K562 (cell line): ENCODE data around the gene CST3. TPM values are rescaled to one million over a fixed set of nuclear protein-coding genes. Genes with fewer than 3 reads are reported as not detected.

Experiments
- ATAC-seq: fragments of 200-7000 bp; cut with Tn5 transposase; 3 replicates; pipeline ENCODE4 v1.9.1; 2020; ENCODE audit warnings: moderate library complexity
- BruUV-seq: library from RNA; stranded (reverse); fragments of 400-500 nt; replicated peaks from 2 replicates; lab custom pipeline; 2021; lab: Mats Ljungman, UMichigan
- CTCF ChIA-PET: fragments of 300-600 bp; formaldehyde crosslinking; extraction: SDS; loops from one replicate; lab custom pipeline; 2021; ENCODE audit warnings: low intra/inter-chr PET ratio; lab: Yijun Ruan, JAX
- POLR2A ChIA-PET: fragments of 300-600, 350-650 bp; sonication (Branson Sonifier 250); formaldehyde crosslinking; extraction: SDS; loops from one replicate; lab custom pipeline; 2021; ENCODE audit warnings: antibody characterized with exemption, inconsistent platforms; lab: Yijun Ruan, JAX
- DNase-seq, 4 experiments: peaks; one replicate each; pipeline versions ENCODE4 v3.0.0 to v3.0.0-alpha.2; 2011 to 2018; ENCODE audit warnings: low spot score in 3 of 4, mixed read lengths in 3 of 4; ENCODE audit errors: extremely low read depth in 1 of 4
- FAIRE-seq: peaks from 2 replicates; lab custom pipeline; 2011; peaks lifted over from hg19 to GRCh38; lab: Jason Lieb, UNC
- H2AFZ ChIP-seq: 2 replicates; pipeline ENCODE4 v1.6.0; 2011; ENCODE audit warnings: low read depth, low read length, control low read depth, inconsistent platforms
- H3K27ac ChIP-seq: fragments of 200-600 bp; 3 replicates; pipeline ENCODE4 v1.8.0; 2011; ENCODE audit warnings: low read depth, mild to moderate bottlenecking, control low read depth, inconsistent platforms, low read length, moderate library complexity, mixed read lengths; ENCODE audit errors: extremely low read depth
- H3K27me3 ChIP-seq, 2 experiments: fragments of 300-600 bp in 1 of 2; 2 replicates in 1 of 2; 3 replicates in 1 of 2; pipeline versions ENCODE4 v1.6.0 to v1.8.0; 2011; ENCODE audit warnings: inconsistent platforms in 2 of 2, low read length in 2 of 2, mild to moderate bottlenecking in 1 of 2, mixed read lengths in 1 of 2, moderate library complexity in 1 of 2; ENCODE audit not compliant: control insufficient read depth in 2 of 2, insufficient read depth in 2 of 2
- H3K36me3 ChIP-seq: fragments of 300-600 bp; 3 replicates; pipeline ENCODE4 v1.8.0; 2011; ENCODE audit warnings: mild to moderate bottlenecking, low read length, inconsistent platforms; ENCODE audit not compliant: control insufficient read depth, insufficient read depth
- H3K4me1 ChIP-seq, 2 experiments: fragments of 200-600 bp in 1 of 2; replicated peaks in 1 of 2; 2 replicates in 1 of 2; 3 replicates in 1 of 2; pipeline versions ENCODE4 v1.5.1 to v1.8.0; 2011; ENCODE audit warnings: inconsistent platforms in 2 of 2, low read length in 2 of 2, mild to moderate bottlenecking in 1 of 2, mixed read lengths in 1 of 2, moderate library complexity in 1 of 2; ENCODE audit not compliant: control insufficient read depth in 2 of 2, insufficient read depth in 2 of 2
- H3K4me2 ChIP-seq: 2 replicates; pipeline ENCODE4 v1.6.1; 2011; ENCODE audit warnings: low read length, control low read depth, inconsistent platforms, mixed read lengths; ENCODE audit not compliant: insufficient read depth
- H3K4me3 ChIP-seq: fragments of 200-600 bp; sonication (generic), shearing (Covaris generic); 2 replicates; pipeline ENCODE4 v1.5.1; 2016; ENCODE audit warnings: control low read depth, inconsistent platforms
- H3K79me2 ChIP-seq: fragments of 200-600 bp; 3 replicates; pipeline ENCODE4 v1.8.0; 2011; ENCODE audit warnings: low read length, inconsistent platforms; ENCODE audit not compliant: control insufficient read depth, insufficient read depth
- H3K9ac ChIP-seq, 2 experiments: 2 replicates each; pipeline versions ENCODE4 v1.6.0 to v1.6.1; 2011; ENCODE audit warnings: low read depth in 2 of 2, low read length in 2 of 2, control low read depth in 1 of 2, inconsistent platforms in 1 of 2, mild to moderate bottlenecking in 1 of 2, mixed read lengths in 1 of 2; ENCODE audit not compliant: insufficient read depth in 1 of 2
- H3K9me1 ChIP-seq: one replicate; pipeline ENCODE4 v1.6.0; 2011; ENCODE audit warnings: inconsistent platforms, mild to moderate bottlenecking, low read length, moderate library complexity; ENCODE audit not compliant: control insufficient read depth, insufficient read depth
- H3K9me3 ChIP-seq: replicated peaks from 2 replicates; pipeline ENCODE4 v1.5.1; 2011; ENCODE audit warnings: low read depth, low read length, inconsistent platforms; ENCODE audit not compliant: control insufficient read depth, insufficient read depth
- H4K20me1 ChIP-seq: replicated peaks from 2 replicates; pipeline ENCODE4 v1.6.1; 2011; ENCODE audit warnings: low read length, inconsistent platforms, mixed read lengths; ENCODE audit not compliant: control insufficient read depth, insufficient read depth
- FOXA1 ChIP-seq: fragments of 450-650 bp; IDR thresholded peaks from 2 replicates; pipeline ENCODE4 v1.6.1; 2016; ENCODE audit warnings: mild to moderate bottlenecking, borderline replicate concordance
- HNRNPK ChIP-seq: fragments of 200-400 bp; formaldehyde crosslinking; IDR thresholded peaks from one replicate; pipeline ENCODE4 v1.6.1; 2018; ENCODE audit warnings: mild to moderate bottlenecking, low read depth, low read length; ENCODE audit not compliant: poor library complexity, severe bottlenecking
- HNRNPLL ChIP-seq: fragments of 200-400 bp; formaldehyde crosslinking; IDR thresholded peaks from 2 replicates; pipeline ENCODE4 v1.6.1; 2017; ENCODE audit warnings: low read length, low read depth, mild to moderate bottlenecking; ENCODE audit not compliant: poor library complexity, severe bottlenecking
- LCOR ChIP-seq: sonication (generic); formaldehyde crosslinking; IDR thresholded peaks from 2 replicates; pipeline ENCODE4 v1.8.0; 2022; ENCODE audit warnings: mild to moderate bottlenecking, missing genetic modification reagents
- PHB ChIP-seq: fragments of 250-450 bp; sonication (Bioruptor Pico); IDR thresholded peaks from 2 replicates; pipeline ENCODE4 v1.5.0; 2021
- PHF20 ChIP-seq: fragments of 450-650 bp; IDR thresholded peaks from 2 replicates; pipeline ENCODE4 v1.6.1; 2018; ENCODE audit not compliant: partially characterized antibody
- PHF8 ChIP-seq: fragments of 200-600 bp; sonication (generic); IDR thresholded peaks from 2 replicates; pipeline ENCODE4 v1.6.1; 2012; ENCODE audit warnings: mixed run types, mild to moderate bottlenecking, inconsistent platforms, low read length, moderate library complexity, borderline replicate concordance
- POLR2AphosphoS5 ChIP-seq: IDR thresholded peaks from 2 replicates; pipeline ENCODE4 v1.6.1; 2011; ENCODE audit warnings: mild to moderate bottlenecking, low read depth, low read length, moderate library complexity; ENCODE audit not compliant: control insufficient read depth, insufficient read depth
- SIRT6 ChIP-seq: IDR thresholded peaks from one replicate; pipeline ENCODE4 v1.6.1; 2012; ENCODE audit warnings: low read depth, mild to moderate bottlenecking, control low read depth, inconsistent platforms, low read length, moderate library complexity
- TBL1XR1 ChIP-seq, 2 experiments: IDR thresholded peaks; 2 replicates each; pipeline ENCODE4 v1.6.1; 2012; ENCODE audit warnings: improper control_type of control experiment in 2 of 2, low read length in 2 of 2, mild to moderate bottlenecking in 1 of 2
- YY1 ChIP-seq, 3 experiments: IDR thresholded peaks; 2 replicates each; pipeline ENCODE4 v1.6.1; 2011; ENCODE audit warnings: low read length in 2 of 3, mild to moderate bottlenecking in 2 of 3, moderate library complexity in 2 of 3, borderline replicate concordance in 1 of 3, control low read depth in 1 of 3, low read depth in 1 of 3; ENCODE audit not compliant: insufficient read depth in 3 of 3, insufficient replicate concordance in 2 of 3, control insufficient read depth in 1 of 3, insufficient read length in 1 of 3; ENCODE audit errors: extremely low read depth in 1 of 3
- ZNF197 ChIP-seq: fragments of 200-800 bp; sonication (Bioruptor generic); IDR thresholded peaks from 2 replicates; pipeline ENCODE4 v1.6.1; 2016; ENCODE audit warnings: low read depth, missing genetic modification characterization, missing compliant biosample characterization
- ZNF217 ChIP-seq: sonication (generic); formaldehyde crosslinking; IDR thresholded peaks from 2 replicates; pipeline ENCODE4 v1.8.0; 2022; ENCODE audit warnings: mild to moderate bottlenecking, missing genetic modification reagents
- ZNF561 ChIP-seq: fragments of 450-650 bp; formaldehyde crosslinking; conservative IDR thresholded peaks from 2 replicates; pipeline ENCODE4 v1.4.0; 2020; ENCODE audit warnings: mild to moderate bottlenecking, moderate library complexity
- ZNF644 ChIP-seq: fragments of 200-800 bp; sonication (Bioruptor generic); IDR thresholded peaks from 2 replicates; pipeline ENCODE4 v1.6.1; 2016; ENCODE audit warnings: low read depth, missing genetic modification characterization, missing compliant biosample characterization
- WGBS: fragments of 100-300 bp; shearing (Covaris generic); methylation state at CpG from one replicate; pipeline ENCODE4 v1.1.6; 2016; ENCODE audit warnings: low coverage, mixed read lengths; ENCODE audit not compliant: insufficient coverage; ENCODE audit errors: missing lambda C conversion rate; 5-methylcytosine and 5-hydroxymethylcytosine counted together
- in situ Hi-C: fragments of 300-500 bp; cut with MboI; formaldehyde crosslinking; loops from 4 replicates; pipeline ENCODE4 v1.15.0; 2018; ENCODE audit warnings: inconsistent platforms, mixed read lengths
- intact Hi-C: fragments of 100-400 bp; cut with micrococcal nuclease; formaldehyde crosslinking; loops from 2 replicates; pipeline ENCODE4 v1.14.2; 2022
- polyA plus RNA-seq, 8 experiments: library from polyadenylated mRNA; depleted of rRNA in 4 of 8; stranded (reverse) in 5 of 8; unstranded in 3 of 8; fragments of >200 nt; fragmentation: Nextera tagmentation in 2 of 8; fragmentation: Illumina TruSeq in 1 of 8; extraction: Ambion mirVana in 2 of 8; extraction: Trizol in 1 of 8; gene quantifications; 2 replicates each; pipeline versions ENCODE4 v1.2.1 to v1.2.3, GENCODE V29; 2011 to 2014; ENCODE audit warnings: inconsistent platforms in 1 of 8, missing spikeins in 1 of 8
- total RNA-seq, 7 experiments: library from RNA; depleted of rRNA in 6 of 7; stranded (reverse); fragments of >200 nt in 6 of 7; fragmentation: Illumina TruSeq in 2 of 7; extraction: Trizol in 2 of 7; gene quantifications; 2 replicates each; pipeline versions ENCODE4 v1.2.1 to v1.2.3, GENCODE V29; 2011 to 2021; ENCODE audit warnings: low replicate concordance in 1 of 7
- TF ChIP-seq, protein P1 (sequence below): fragments of 250-450 bp; sonication (Bioruptor Pico); IDR thresholded peaks from 2 replicates; pipeline ENCODE4 v1.8.0; 2021; ENCODE audit warnings: moderate library complexity, mild to moderate bottlenecking, inconsistent platforms
- TF ChIP-seq, protein P2 (sequence below): fragments of 250-450 bp; sonication (Bioruptor Pico); IDR thresholded peaks from 2 replicates; pipeline ENCODE4 v1.6.1; 2021; ENCODE audit warnings: mild to moderate bottlenecking
- TF ChIP-seq, protein P3 (sequence below): fragments of 200-800 bp; sonication (Bioruptor generic); IDR thresholded peaks from 2 replicates; pipeline ENCODE4 v1.6.1; 2017; ENCODE audit warnings: missing genetic modification characterization, missing compliant biosample characterization

The CST3 gene
- total and polyA plus RNA-seq, 9 of the 15 experiments (the other 6 are each of a cell fraction or from before 2014, with no cell fraction given) = 8.7 to 113 (median 48.5) TPM

DNA sequence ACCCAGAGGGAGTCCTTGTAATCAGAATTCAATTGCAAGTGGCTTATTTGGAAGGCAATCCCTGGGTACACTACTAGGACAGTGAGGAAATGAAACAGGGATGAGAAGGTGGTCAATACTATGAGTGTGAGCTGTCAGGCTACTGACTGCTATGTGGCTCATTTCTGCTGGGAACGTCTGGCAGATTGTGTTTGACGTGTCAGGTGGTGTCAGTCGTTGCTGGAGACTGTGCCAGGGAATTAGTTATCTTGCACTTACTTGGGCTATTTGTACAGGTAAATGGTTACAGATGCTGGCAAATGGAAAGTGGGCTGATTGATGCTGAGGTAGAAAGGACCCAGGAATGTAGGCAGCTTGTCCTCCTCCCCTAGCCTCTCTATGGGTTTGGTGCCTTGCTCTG, 33.7 kb upstream of the CST3 start:
- no peak overlapping the region for H3K9ac ChIP-seq
- DNase-seq = no peak
- BruUV-seq = no TSS peak

More for the DNA sequence above, 33.7 kb upstream of the CST3 start:
- ATAC-seq (no peak), FAIRE-seq (no peak)
- Histone ChIP-seq H3K4me1 (no peaks in the 10 kb centered on the region), H3K4me3 (no peak overlapping the region), H2AFZ (no peak overlapping the region), H3K79me2 (no peaks in the 10 kb centered on the region), H4K20me1 (no peaks in the 10 kb centered on the region), H3K27ac (no peak overlapping the region), H3K27me3 (no peaks in the 10 kb centered on the region), H3K4me2 (no peak overlapping the region), H3K9me3 (no peaks in the 10 kb centered on the region), H3K9me1 (no peaks in the 10 kb centered on the region), H3K36me3 (no peaks in the 10 kb centered on the region)
- in situ Hi-C loops (no loop called here), intact Hi-C loops (no loop called here)
- ChIA-PET CTCF (no interaction called here), POLR2A (no interaction called here)
- WGBS = 0% methylated on average over 3 of the region's 3 CpGs
- no peak for TF ChIP-seq ZNF217 (CRISPR knock-in tag)
- no peak for TF ChIP-seq HNRNPLL
- no peak for TF ChIP-seq FOXA1
- no peak for TF ChIP-seq ZNF644 (tag)
- TF ChIP-seq ZNF561 (CRISPR knock-in tag) = no peak
- no peak for TF ChIP-seq PHF8
- TF ChIP-seq POLR2AphosphoS5 = no peak
- TF ChIP-seq SIRT6 = no peak
- TF ChIP-seq, protein P1, sequence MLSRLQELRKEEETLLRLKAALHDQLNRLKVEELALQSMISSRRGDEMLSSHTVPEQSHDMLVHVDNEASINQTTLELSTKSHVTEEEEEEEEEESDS = no peak
- TF ChIP-seq PHF20 = no peak
- TF ChIP-seq HNRNPK = no peak
- no peak for TF ChIP-seq TBL1XR1 (IDR thresholded peaks at IDR 0.05; ENCODE audit: low read length in 2 of 2)
- TF ChIP-seq PHB = no peak
- TF ChIP-seq, protein P2, sequence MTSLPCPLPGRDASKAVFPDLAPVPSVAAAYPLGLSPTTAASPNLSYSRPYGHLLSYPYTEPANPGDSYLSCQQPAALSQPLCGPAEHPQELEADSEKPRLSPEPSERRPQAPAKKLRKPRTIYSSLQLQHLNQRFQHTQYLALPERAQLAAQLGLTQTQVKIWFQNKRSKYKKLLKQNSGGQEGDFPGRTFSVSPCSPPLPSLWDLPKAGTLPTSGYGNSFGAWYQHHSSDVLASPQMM (CRISPR knock-in tag) = no peak
- TF ChIP-seq, protein P3, sequence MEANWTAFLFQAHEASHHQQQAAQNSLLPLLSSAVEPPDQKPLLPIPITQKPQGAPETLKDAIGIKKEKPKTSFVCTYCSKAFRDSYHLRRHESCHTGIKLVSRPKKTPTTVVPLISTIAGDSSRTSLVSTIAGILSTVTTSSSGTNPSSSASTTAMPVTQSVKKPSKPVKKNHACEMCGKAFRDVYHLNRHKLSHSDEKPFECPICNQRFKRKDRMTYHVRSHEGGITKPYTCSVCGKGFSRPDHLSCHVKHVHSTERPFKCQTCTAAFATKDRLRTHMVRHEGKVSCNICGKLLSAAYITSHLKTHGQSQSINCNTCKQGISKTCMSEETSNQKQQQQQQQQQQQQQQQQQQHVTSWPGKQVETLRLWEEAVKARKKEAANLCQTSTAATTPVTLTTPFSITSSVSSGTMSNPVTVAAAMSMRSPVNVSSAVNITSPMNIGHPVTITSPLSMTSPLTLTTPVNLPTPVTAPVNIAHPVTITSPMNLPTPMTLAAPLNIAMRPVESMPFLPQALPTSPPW (CRISPR knock-in tag) = no peak
- TF ChIP-seq LCOR (CRISPR knock-in tag) = no peak
- no peak for TF ChIP-seq YY1 (IDR thresholded peaks at IDR 0.05; ENCODE audit: borderline replicate concordance in 1 of 3, control insufficient read depth in 1 of 3, extremely low read depth in 1 of 3, insufficient read depth in 3 of 3, insufficient read length in 1 of 3, insufficient replicate concordance in 2 of 3, low read depth in 1 of 3, low read length in 2 of 3)
- TF ChIP-seq ZNF197 (CRISPR knock-in tag) = no peak
